HG03175 (cell line): ENCODE measurements around the gene SLC25A11.

Source experiments
- ATAC-seq: cut with Tn5 transposase; IDR thresholded peaks from one replicate; pipeline ENCODE4 v1.9.1; 2021; ENCODE audit warnings: mild to moderate bottlenecking, moderate library complexity; ENCODE audit not compliant: unreplicated experiment

SLC25A11 gene, protein sequence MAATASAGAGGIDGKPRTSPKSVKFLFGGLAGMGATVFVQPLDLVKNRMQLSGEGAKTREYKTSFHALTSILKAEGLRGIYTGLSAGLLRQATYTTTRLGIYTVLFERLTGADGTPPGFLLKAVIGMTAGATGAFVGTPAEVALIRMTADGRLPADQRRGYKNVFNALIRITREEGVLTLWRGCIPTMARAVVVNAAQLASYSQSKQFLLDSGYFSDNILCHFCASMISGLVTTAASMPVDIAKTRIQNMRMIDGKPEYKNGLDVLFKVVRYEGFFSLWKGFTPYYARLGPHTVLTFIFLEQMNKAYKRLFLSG

DNA sequence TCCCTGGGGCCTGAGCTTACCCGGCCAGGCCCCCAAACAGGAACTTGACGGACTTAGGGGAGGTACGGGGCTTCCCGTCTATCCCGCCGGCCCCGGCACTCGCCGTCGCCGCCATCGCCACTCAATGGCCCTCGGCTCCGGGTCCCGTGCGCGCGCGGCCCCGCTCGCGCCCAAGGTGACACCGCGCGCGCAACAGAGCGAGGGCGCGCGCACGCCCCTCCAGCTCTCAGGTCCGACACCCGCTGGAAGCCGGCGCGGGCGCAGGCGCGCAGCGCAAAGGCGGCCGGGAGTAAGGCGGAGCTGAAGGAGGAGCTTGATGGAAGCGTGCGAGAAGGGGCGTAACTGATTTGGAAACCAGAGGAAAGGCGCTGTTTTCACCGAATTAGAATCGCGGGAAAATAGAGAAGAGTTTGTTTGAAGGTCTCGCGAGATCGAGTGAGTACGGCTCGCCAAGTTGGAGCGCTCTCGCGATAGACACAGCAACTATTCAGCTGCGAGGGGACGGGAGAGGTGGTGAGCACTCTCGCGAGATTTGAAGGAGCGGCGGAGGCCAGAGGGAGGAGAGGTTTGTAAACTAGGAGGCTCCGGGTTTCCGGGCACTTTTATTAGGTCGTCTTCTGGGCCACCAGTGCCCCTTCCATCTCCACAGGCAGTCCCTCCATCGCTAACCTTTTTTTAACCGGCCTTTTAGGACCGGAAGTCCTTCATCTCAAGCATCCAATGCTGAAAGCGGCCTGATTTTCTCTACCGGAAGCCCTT is at the start of gene SLC25A11, which contains the start of gene RNF167:
TSS of gene SLC25A11 (minus strand) at position 251 of the 759 bp plus-strand sequence. CDS start at position 115, 136 bp downstream.
TSS of gene RNF167 (plus strand) at position 473 of the 759 bp plus-strand sequence. CDS start 642 bp downstream, outside the sequence.
- ATAC-seq, result peak; percentile 81

DNA sequence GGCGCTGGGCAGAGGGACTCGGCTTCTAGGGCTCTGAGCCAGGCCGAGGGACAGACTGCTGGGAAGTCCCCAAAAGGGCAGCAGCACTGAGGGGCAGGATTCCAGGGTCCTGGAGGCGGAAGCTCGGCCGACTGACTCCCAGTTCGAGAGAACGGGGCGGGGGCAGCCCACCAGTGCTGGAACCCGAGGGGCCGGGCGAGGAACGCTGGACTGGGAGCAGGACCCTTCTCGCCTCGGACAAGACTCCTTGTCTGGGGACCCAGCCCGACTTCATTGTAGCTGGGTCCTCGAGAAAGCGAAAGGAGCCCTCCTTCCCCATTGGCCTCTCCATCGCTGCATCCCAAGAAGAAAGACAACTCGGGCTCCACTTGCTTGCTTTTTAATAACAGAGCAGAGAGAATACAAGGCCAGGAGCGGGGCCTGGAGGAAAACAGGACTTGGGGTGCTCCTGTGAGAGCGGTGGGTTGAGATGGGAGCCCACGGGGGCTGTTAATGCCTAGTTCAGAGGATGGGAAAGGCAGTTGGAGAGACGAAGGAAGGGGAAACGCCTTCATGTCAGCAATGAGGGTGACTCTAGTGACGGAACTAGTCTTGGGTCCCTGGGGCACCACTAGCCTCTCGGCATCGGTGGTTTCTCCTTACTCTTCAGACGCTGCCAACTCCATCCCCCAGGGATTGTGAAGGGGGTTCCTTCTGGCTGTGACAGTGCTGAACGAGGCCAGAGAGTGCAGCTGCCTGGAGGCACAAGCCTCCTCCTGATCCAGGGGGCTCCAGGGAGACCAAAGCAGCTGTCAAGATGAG is 48.1 kb upstream of the SLC25A11 start:
- ATAC-seq, result peak; percentile 19

DNA sequence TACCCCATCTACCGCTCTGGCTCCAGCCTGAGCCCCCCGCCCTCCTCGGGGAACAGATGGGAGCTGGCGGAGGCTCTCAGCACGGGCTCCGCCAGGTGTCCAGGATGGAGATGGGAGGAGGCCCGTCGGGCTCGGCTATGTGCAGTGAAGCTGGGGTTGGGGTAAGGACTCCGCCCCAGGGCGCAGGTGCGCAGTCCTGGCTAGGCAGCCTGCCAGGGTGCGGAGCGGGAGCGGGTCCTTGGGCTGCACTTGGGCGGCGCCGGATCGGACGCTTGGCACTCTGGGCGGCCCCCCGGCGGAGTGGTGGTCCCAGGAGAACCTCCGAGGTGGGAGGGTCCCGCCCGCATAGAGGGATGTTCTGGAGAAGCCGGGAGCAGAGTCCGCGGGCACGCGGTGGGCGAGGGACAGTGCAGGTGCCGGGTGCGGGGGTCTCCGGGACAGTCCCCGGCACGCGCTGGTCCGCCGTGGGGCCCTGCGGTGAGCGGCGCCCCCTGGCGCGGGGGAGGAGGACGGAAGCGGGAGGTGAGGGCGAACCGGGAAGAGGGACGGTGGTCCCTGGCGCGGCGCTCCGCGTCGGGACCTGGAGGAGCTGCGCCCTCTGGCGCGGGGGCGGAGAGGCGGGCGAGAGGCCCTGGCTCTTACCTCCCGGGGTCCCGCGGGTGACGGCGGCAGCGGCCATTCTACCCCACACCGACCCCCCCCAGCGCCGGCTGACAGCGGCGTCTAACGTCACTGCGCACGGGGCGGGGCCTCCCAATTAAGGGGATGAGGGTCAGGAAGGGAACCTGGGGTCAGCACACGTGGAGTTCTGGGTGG is 47.3 kb upstream of the SLC25A11 start, which contains the start of gene CAMTA2:
TSS of gene CAMTA2 (minus strand) at position 725 of the 816 bp plus-strand sequence. CDS start 1,453 bp downstream, outside the sequence.
- peak; percentile 72 for ATAC-seq

DNA sequence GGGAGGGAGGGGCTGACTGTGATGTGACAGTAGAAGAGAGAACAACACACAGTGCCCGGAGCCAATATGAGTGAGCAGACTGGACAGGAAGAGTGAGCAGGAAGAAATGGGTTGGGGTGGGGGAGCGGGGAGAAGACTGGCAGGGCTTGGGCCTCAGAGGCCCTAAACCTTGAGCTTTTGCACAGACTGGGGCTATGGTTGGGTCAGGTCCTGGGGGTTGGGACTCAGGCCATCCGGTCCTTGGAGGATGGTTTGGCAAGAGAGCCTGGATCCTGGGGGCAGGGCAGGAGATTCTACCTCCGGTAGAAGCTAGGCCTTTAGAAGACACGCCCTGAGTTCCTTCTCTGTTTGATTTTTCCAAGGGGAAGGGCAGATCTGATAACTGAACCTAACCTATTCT is 46.6 kb upstream of the SLC25A11 start:
- no peak for ATAC-seq

DNA sequence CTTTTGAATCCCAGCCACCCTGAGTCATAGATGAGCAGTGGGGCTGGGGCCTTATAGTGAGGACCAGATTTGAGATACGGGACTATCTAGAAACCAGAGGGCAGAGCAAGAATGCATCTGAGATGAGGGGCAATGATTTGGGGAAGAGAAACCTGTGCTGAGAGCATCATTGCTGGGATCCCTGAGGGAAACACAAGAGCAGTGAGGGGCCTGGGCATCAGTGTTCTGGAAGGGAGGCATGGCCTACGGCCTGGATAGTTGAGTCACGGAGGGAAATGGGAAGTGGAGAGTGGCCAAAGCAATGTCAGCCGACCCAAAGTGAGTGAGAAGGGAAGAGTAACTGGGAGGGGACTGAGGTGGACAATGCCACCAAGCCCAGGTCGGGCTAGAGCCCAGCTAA is 42.5 kb upstream of the SLC25A11 start:
- ATAC-seq, result no peak

DNA sequence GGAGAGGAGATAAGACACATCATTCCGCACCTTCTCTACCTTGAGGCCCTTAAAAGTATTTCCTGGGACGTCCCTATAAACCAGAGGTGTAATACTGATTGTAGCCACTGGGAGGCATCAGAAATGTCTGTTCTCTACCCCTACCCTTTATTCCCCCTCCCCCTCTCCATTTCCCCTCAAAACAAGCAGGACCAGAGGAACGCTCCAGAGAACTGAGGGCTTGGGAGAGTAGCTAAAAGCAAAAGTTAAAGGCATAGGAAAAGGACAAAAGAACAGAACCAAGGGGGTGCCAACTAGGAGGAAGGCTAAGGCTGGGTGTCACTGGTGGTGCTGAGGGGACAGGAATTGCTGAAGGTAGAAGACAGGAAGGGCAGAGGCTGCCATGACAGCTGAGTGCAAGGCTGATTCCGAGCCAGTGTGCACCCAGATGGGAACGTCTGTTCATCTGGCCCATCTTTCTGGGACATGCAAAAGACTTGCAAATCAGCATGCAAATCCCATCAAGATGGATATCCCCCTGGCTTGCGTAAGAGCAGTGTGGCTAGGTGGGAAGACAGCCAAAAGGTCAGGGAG is 40.9 kb upstream of the SLC25A11 start:
- no peak for ATAC-seq

DNA sequence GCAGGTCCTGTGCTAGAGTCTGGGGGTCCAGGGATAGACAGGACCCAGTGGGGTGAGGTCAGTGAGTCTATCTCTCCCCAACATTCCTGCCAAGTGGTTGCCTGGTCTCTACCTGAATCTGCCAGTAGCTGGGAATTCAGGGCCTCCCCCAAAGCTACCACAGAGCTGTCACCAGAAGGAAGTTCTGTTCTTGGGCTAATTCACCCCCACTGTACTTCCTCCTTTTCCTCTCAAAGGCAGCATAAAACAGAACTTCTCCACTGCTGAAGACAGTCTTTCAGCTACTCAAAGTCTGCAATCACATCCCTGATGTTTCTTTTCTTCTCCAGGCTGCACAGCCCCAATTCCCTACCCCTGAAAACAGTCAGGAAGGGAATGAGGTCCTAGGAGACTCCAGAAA is 38.9 kb upstream of the SLC25A11 start:
- ATAC-seq, result no peak

DNA sequence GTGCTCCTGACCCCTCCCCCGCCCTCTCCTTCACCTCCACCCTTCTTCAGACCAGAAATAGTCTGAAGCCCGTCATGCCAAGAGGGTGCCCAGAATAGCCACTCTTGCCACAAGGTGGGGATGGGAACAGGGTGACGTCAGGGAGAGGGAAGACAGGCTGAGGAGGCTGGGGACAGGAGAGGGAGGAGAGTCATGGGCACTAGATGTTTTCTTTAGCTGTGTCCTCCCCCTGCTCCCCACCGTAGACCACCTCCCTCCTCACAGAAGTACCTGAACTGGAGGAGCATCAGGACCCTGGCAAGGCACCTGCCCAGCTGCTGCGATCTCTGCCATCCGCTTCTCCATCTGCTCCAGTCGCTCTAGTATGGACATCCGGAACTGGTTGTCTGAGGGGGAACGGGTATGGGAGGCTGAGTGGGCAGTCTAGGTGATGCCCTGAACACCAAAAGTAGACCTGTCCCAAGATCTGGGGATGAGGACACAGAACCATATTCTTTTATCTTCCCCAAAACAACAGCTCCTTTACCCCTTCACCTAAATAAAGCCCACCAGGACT is 34.3 kb upstream of the SLC25A11 start:
- no peak for ATAC-seq

DNA sequence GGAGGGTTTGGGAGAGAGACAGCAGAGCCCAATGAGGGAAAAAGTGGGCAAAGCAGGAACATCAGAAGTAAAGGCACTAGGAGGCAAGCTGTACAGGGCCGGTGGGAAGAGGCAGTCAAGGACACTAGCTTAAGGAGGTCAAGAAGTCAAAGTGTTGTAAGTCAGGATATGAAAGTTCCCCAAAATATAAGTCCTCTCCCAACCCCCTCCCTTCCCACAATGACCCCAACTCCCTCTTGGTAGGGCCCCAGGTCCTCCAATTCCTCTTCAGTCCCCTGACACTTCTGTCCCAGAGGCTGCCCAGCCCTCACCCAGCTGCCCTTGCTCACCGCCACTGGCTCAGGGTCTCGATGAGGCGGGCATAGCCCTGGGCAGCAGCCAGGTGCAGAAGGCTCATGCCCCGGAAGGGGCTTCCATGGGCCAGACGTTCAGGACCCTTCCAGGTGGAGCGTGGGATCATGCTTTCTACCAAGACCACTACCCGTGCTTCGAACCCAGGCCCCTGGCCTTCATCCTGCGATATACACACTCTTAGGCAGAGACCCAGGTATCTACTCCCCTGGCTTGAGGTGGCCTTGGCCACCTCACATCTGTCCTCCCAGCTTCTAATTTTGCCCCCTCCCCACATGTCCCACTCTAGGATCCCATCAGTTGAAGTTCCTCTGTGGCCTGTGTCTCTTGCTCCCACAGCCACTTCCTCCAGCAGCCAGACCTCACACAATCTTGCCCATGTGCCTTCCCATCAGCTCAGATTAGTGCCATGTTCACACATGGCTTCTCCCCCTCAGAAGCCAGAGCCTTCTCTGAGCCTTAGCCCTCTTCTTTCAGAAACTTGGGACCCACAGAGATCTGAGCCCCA is 33.6 kb upstream of the SLC25A11 start:
- ATAC-seq, result no peak

DNA sequence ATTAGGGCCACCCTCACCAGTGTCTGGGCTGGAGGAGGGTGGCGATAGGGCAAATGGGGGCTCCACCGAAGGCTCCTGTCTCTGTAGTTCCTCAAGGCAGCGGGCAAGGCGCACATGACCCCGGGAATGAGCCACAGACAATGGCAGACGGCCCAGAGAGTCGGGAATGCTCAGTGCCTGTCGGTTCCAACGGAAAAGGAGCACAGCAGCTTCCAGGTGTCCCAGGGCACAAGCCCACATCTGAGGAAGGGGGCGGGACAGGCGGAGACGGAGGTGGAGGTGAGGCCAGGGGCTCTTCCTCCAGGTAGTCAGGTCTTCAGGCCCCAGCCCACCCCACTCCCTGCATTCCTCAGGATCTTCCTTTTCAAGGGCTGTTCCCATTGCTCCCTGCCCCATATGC is 32.9 kb upstream of the SLC25A11 start:
- no peak for ATAC-seq

DNA sequence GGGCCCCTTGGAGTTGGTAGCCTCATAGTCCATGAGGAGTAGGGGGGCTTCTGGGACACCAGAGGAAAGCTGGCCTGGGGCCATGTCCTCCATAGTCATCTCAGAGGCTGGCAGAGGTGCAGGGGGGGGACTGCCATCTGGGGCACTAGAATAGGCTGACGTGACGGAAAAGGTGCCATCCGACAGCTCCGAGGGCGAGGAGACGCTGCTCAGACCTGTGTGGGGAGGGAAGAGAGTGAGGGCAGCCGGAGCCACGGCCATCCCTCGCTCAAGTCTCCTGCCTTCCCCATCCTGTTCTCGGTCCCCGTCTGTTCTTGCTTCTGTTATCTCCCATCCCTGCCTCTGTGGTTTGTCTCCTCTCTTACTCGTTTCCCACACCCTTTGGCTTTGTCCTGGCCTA is 32.5 kb upstream of the SLC25A11 start:
- no peak for ATAC-seq

DNA sequence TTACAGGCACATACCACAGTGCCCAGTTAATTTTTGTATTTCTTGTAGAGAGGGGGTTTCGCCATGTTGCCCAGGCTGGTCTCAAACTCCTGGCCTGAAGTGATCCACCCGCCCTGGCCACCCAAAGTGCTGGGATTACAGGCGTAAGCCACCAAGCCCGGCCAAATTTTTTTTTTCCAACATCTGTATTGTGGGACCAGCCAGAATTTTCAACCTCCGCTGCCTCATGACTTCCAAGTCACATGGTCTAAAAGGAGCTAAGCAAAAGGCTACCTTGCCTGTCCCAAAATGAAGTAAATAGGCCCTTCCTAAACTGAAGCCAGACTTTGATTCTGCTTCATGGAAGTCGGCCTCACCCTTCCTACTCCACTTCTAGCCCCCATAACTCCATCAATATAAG is 32.0 kb upstream of the SLC25A11 start:
- ATAC-seq, result no peak

DNA sequence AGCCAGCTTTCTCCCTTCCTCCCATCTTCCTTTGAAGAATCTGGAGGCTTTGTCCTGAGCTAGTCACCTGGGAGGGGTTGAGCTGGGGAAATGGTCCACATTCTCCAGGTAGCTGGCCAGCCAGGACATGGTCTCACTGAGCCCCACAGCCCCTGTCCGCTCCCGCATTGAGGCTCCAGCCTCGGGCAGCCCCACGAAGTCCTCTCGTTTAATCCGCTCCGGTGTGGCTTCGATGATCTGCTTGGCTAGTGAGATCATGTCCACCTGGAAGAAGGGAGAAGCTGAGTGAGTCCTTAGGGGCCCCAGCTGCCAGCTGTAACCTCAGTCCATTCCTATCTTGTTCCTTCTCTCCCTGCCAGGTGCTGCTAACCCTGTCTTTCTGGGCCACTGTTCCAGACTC is 30.4 kb upstream of the SLC25A11 start:
- no peak for ATAC-seq

DNA sequence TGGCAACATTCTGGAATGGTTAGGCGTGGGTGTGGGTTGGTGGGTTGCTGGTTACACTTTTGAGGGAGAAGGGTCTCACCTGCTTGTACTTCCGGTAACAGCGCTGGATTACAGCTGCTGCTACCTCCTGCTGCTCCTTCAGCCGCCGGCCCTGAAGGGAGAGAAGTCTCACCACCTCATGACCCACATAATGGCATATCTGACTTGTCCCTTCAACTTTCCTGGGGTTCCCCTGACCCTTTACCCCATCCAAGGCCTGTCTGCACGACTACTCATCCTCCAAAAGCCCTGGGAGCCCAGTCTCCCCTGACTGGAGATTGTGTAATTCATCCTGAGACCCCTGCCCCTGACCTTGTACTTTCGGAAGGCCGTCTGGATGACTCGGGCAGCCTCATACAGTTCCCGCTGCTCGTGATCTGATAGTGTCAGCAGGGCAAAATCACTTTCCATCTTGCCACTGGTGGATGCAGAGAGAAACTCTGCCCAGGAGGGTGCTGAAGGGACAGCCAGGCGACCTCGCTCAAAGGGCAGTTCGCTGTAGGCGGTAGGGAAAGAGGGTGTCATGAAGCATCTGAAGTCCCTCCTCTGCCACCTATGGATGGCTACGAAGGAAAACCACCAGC is 29.8 kb upstream of the SLC25A11 start:
- ATAC-seq, result no peak

DNA sequence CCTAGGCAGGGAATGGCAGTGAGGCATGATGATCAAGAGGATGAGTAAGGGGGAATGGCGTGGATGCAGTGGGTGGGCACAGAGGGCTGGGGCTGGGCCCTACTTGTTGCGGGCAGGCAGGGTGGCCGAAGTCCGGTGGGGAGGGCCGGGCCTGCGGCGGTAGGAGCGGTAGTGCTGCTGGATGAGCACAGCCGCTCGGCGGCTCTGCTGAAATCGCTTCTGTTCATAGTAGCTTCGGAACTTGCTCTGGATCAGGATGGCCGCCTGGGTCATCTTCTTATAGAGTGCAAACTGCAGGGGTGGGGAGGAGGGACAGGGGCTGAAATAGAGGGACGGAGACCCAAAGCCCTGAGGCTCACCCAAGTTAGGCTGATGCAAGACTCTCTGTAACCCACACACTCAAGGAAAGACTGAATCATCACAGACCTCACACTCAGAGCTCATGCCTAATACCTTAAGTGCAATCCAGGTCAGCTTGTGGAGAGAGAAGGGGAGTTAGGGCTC is 29.3 kb upstream of the SLC25A11 start:
- no peak for ATAC-seq

DNA sequence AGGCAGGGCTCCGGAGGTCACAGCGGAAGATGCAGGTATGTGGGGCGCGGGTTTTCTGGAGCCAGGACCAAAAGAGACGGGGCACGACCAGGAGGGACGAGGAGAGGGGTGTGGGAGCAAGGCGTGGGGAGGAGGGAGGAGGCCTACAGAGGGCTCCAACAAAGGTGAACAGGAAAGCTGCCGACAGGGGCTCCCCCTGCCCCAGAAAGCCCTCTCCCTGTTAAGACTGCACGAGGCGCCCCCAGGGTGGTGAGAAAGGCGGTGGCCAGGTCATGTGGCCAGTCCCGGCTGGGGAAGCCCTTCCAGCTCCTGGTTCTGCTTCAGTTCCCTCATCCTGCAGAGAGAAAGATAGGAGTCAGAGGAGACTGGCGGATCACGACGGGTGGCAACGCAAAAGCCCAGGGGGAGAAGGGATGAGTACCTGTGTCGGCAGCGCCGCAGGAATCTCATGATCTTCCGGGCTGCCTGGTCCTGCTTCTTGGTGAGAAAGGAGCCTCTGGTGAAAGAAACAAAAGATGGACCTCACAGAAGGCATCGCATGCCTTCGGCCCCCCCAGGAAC is 28.7 kb upstream of the SLC25A11 start:
- ATAC-seq, result no peak

DNA sequence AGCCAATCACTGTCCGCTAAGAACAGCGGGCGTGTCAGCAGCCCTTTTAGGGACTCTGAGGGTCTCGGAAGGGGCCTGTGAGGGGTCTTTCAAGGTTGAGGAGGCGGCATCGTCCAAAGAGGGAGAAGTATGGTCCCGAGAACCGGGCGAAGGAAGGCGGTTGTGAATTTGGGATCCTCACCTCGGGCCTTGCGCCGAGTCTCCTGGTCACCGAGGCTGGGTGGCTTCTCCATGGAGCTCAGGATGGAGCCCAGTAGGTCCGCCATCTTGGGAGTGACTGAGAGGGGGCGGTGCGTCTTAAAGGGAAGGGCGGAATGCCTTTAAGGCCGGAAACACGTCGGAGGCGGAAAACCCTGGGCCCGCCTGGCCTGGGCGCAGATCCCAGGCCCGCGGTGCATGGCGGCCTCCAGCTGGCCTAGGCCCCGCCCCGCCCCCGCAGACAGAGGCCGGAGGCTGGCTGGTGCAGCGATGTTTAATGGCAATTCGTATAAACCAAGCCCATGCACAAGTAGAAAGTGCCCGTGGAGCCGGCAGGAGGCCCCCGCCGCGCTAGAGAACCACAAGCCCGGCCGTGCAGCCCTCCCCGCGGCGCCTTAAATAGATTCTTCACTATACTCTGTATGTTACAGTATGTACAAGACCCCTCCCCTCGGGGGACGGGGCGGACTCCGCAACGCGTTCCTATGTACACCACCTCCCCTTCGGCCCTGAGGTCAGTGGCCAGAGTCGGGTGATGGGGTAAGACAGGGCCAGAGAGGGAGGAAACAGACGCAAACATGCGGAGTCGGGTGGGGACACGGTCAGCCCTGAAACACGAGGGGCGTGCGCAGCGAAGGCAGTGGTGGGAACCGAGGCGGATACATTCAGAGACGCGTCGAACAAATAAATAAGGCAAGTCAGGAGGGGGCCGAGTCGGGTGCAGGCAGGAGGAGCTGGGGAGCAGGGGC is 28.0 kb upstream of the SLC25A11 start, which contains the start of gene SPAG7:
TSS of gene SPAG7 (minus strand) at position 279 of the 947 bp plus-strand sequence. CDS start at position 266, 13 bp downstream.
- peak; percentile 62 for ATAC-seq
